Fibroblast of villous mesenchyme (primary cell): ENCODE measurements around the gene NUDT17. TPM values are rescaled to one million over a fixed set of nuclear protein-coding genes. Genes with fewer than 3 reads are reported as not detected.

ENCODE experiments used
- DNase-seq: peaks from one replicate; pipeline ENCODE4 v3.0.0-alpha.2; 2010; ENCODE audit warnings: low read depth
- H3K4me3 ChIP-seq: 2 replicates; pipeline ENCODE4 v1.5.1; 2011; ENCODE audit warnings: low read depth, mild to moderate bottlenecking, low read length
- total RNA-seq: library from RNA; depleted of rRNA; stranded (reverse); fragments of >200 nt; gene quantifications from 2 replicates; pipeline ENCODE4 v1.2.3, GENCODE V29; 2012
- TF ChIP-seq, protein P1 (sequence below): IDR thresholded peaks from 2 replicates; pipeline ENCODE4 v1.5.1; 2012; ENCODE audit warnings: low read depth, mild to moderate bottlenecking, low read length; ENCODE audit not compliant: insufficient read depth

NUDT17 gene
- total RNA-seq, 1 donor = 6.0 TPM

DNA sequence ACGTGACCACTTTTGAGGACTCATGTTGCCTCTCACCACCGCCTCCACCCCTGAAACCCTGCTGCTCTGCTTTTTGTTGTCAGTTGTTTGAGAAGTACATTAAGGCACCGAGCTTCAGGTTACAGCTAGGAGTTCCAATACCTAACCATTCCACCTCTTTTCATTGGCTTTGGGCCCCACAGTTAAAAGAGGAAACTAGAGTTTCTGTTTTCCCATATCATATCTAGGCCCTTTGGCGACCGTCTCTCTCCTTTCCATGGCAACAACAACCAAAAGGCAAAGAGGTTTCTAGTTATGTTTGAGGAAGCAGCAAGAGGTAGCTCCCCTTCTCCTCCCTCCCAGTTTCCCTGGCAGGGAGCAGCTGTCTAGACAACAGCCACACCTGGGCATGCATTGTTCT, 34.3 kb downstream of the NUDT17 start:
- H3K4me3 ChIP-seq = no peak overlapping the region
- TF ChIP-seq, protein P1, sequence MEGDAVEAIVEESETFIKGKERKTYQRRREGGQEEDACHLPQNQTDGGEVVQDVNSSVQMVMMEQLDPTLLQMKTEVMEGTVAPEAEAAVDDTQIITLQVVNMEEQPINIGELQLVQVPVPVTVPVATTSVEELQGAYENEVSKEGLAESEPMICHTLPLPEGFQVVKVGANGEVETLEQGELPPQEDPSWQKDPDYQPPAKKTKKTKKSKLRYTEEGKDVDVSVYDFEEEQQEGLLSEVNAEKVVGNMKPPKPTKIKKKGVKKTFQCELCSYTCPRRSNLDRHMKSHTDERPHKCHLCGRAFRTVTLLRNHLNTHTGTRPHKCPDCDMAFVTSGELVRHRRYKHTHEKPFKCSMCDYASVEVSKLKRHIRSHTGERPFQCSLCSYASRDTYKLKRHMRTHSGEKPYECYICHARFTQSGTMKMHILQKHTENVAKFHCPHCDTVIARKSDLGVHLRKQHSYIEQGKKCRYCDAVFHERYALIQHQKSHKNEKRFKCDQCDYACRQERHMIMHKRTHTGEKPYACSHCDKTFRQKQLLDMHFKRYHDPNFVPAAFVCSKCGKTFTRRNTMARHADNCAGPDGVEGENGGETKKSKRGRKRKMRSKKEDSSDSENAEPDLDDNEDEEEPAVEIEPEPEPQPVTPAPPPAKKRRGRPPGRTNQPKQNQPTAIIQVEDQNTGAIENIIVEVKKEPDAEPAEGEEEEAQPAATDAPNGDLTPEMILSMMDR = no peak
- DNase-seq = no peak

DNA sequence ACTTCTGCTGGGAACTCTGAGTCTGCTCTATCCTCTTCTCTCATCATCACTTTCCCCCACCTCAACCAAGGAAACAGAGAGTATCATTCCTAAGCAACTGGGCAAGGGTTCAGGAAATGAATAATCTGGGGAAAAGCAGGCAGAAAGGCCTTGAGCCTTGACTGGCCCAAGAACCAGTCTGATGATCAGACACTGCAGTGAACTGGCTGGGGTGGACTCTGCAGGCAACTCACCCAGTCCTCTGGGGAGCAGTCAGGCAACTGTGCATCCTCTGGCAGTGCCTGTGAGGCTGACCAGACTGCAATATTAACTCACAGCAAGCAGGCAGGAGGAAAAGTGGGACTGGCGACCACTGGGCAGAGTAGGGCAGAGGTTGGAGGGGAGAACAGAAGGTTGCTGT, 39.2 kb downstream of the NUDT17 start:
- TF ChIP-seq, protein P1 = no peak
- no peak overlapping the region for H3K4me3 ChIP-seq
- DNase-seq = no peak

DNA sequence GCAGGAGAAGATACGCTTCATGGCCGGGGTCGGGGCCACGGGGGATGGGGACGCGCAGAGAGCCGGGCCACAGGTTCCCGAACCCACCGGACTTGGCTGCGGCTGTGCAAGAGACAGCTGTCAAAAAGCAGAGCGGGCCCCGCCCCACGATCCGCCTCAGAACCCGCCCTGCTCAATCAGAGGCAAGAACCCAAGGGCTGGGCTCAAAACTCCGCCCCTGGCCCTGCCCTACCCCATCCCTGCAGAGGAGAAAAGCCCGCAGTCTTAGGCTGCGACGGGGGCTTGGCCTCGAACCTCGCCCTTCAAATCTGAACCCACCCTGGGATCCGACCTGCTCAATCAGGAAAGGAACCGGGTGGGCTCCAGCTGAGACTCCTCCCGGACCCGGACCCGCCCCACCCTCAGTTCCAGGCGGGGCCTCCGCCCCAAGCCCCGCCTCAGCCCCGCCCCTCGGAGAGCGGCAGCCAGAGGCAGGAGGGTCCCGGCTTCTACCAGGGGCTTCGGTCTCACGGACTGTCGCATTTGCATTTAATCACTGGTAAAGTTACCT, 40.4 kb downstream of the NUDT17 start, which contains the start of gene ANKRD35:
Gene ANKRD35 (minus strand): TSS at position 129 of the 550 bp plus-strand sequence. CDS start 108 bp downstream, at position 21.
- peak within 1 kb of the TSS; percentile 82 for H3K4me3 ChIP-seq
- peak; percentile 44 for DNase-seq
- TF ChIP-seq, protein P1 = no peak

DNA sequence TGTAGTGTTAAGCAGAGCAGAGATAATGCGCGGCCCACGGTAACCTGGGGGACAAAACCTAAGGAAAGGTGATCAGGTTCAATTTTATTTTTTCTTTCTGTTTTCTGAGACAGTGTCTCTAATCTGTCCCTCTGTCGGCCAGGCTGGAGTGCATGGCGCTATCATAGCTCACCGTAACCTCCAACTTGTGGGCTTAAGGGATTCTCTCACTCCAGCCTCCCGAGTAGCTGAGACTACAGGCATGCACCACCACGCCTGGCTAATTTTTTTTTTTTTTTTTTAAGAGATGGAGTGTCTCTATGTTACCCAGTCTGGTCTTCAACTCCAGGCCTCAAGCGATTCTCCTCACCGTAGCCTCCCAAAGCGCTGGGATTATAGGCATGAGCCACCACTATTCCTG, 41.0 kb downstream of the NUDT17 start:
- TF ChIP-seq, protein P1 = no peak
- peak overlapping the region; percentile 82 for H3K4me3 ChIP-seq
- no peak for DNase-seq

DNA sequence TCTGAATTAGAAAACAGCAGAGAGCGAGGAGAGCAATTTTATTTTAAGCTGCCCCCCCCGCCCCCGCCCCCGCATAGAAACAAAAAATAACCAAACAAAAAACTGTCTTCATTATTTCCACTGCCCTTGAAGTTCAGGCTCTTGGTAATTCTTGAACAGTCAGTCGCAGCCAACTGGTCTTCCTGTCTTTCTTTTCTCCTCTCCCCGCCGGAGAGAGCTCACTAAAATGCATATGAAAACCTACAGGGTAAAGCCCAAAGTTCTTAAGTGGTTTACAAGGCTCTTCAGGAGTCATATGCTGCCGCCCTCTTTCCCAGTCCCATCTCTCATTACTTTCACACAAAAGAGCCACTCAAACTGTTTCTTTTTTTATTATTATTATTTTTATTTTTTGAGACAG, 41.4 kb downstream of the NUDT17 start:
- TF ChIP-seq, protein P1 = no peak
- H3K4me3 ChIP-seq = no peak overlapping the region
- DNase-seq = no peak

DNA sequence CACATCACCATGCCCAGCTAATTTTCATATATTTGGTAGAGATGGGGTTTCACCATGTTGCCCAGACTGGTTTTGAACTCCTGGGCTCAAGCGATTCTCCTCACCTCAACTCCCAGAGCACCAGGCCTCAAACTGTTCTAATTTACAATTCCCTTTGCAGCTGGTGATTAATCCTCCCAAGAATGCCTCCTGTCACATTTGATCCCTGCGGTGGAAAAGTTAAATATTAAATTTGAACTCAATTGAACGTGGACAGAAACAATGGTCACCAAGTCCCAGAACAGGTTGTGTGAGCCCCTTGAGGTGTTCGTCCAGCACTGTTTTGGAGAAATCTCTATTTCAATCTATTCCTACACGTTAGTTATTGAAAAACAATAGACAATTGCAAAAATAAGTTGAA, 42.2 kb downstream of the NUDT17 start:
- no peak overlapping the region for H3K4me3 ChIP-seq
- TF ChIP-seq, protein P1 = no peak
- DNase-seq = no peak

DNA sequence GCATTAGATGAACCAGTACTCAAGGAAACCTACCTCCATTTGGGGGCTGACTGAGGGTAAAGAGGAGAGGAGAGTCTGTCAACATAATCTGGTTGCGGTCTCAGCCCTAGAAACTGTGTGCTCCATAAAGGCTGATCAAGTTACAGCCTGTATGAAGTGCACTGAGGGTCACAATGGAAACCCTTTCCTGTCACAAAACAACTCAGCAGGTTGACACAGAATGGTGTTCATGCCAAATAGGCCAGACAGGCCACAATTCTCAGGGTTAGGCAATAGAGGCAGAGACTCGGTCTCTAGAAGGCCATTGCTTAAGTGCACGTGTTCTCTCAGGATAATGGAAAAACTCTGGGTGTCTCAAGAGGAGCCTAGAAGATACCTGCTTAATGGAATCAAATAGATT, 44.3 kb downstream of the NUDT17 start:
- TF ChIP-seq, protein P1 = no peak
- no peak overlapping the region for H3K4me3 ChIP-seq
- no peak for DNase-seq
